Measurements from ENCODE around the gene GNG12.

GNG12 gene

DNA sequence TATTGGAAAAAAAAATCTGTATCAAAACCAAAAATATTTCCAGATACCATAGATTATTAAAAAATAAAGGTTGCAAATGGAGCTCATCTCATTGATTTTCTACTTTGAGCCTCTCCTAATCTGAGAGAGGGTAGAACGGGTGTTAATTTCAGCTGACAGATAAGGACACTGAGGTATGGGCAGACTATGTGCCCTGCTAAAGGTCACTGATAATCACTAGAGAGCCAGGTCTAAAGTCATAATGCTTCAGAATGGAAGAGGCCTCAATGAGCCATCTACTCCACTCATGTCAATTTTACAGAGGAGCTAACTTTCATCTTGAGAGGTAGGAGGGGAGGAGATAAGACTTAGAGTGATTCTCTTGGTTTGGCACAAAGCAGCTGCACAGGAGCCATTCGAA, 21.0 kb downstream of the GNG12 start:
- peak in 1 of 3 experiments; percentile 45 for DNase-seq

DNA sequence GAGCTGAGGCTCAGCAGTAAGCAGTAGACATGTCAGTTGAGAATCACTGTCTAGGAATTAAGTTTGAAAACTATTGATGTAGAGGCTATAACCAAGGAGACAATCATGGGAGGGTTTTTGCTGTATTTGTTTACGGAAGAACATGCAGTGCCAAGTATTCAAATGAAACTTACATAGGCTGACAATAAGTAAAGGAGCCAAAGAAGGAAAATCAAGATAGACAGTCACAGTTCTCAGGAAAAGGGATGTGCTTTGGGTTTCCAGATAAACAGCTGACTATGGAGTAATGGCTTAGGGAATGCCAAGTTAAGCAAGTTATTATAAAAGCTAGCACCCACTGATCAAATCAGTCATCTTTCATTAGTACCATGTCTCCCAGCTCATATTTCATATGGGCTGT, 21.5 kb downstream of the GNG12 start:
- no peak for DNase-seq

DNA sequence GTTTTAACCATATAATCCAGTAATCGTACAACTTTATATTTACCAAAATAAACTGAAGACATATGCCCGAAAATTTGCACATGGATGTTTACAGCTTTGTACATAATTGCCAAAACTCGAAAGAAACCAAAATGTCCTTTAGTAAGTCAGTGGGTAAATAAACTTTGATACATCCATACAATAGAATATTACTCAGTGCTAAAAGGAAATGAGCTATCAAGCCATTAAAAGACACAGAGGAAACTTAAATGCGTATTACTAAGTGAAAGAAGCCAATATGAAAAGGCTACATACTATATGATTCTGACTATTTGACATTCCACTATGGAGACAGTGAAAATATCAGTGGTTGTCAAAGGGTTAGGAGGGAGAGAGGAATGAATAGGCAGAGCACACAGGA, 23.4 kb downstream of the GNG12 start:
- DNase-seq = no peak

DNA sequence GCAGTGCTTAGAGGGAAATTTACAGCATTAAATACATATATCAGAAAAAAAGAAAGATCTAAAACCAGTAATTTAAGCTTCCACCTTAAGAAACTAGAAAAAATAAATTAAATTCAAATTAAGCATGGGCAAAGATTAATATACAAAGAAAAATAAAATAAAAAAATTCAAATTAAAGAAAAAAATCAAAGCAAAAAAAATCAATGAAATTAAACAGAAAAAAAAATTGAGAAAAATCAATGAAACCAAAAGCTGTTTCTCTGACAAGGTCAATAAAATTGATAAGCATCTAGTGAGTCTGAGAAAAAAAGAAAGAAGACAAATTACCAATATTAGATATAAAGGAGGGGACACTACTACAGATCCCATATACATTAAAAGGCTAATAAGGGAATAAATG, 26.0 kb downstream of the GNG12 start:
- no peak for DNase-seq

DNA sequence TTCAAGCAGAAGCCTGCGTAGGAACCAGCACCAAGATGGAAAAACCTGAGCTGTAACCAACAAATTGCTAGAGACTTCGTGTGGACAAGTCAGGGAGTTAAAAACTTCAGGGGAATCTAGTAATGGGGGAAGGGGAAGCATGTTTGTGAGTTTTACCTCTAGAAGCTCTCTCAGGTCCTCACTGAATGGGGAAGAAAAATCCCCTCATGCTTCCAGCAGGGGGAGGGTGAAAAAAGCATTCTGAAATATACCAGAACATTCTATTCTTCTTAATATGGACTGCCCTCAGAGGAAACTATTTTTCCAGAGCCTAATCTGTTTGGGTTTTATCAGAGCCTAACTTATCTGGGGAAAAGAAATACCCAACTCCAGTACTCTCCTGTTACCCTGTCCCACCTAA, 28.6 kb downstream of the GNG12 start:
- no peak for DNase-seq

DNA sequence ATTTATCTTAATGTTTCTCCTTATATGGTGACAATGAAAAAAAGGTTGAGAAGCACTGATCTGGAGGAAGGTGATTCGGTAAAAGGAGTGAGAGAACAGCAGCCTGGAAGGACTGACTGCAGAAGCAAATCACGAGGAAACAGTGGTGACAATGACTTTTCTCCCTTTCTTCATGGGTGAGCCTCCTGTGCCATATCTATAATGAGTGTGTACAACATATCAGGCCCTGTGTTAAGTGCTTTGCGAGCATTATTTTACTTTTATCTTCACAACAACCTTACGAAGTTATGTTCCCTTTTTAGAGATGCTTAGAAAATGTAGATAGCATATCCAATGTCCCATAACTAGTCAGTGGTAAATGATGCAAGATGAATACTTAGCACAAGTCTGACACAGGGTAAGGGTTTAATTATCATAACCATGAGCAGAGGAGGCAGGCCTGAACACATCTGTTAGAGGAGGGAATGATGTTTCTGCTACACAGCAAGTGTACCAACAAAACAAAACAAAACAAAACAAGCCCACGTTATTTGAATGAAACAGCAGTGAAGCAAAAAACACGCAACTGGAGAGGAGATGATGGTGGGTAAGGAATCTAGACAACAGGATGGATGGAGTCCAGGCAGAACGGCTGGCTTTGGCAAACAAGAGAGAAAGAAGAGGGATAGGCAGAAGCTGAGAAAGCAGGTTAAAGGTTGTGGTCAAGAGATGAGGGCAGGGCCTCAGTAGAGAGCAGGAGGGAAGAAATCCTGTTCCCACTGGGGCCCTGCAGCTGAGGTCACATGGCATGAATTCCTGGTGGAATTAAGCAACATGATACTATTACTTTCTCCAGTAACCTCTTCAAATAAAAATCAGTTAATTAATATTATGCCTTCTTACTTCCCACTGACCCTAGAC, 29.6 kb downstream of the GNG12 start:
- no peak for DNase-seq

DNA sequence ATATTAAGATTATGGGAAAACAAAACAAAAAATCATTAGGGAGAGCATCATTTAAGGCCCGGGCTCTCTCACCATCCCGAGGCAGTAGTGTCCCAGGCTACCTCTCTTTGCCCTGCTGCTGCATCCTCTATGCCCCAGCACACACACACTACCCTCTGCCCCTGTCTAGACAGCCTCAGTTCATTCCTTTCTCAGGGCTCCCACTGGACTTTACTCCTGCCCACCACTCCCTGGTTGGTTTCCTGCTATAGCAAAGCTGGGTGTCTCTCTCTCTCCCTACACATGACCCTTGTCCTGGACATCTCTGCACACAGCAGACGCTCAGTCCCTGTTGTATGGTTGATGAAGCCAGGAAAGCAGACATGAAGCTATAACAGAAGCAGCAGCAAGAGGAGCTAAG, 30.7 kb downstream of the GNG12 start:
- DNase-seq = no peak

DNA sequence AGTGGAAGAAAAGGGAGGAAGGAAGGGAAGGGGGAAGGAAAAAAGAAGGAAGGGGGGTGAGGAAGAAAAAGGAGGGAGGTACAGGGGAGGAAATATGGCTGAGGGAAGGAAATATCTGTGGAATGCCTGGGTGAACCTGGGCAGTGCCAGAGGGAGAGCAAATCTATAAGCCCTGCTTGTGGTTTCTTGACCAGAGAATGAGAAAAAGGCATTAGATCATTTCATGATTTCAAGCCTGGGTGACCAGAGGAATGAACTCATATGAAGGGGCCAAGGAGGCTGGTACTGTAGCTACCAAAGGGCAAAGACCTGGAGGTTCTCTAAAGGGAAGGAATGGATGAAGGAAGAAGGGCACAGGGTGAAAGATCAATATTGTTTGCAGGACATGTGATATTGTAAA, 31.4 kb downstream of the GNG12 start:
- DNase-seq = no peak

DNA sequence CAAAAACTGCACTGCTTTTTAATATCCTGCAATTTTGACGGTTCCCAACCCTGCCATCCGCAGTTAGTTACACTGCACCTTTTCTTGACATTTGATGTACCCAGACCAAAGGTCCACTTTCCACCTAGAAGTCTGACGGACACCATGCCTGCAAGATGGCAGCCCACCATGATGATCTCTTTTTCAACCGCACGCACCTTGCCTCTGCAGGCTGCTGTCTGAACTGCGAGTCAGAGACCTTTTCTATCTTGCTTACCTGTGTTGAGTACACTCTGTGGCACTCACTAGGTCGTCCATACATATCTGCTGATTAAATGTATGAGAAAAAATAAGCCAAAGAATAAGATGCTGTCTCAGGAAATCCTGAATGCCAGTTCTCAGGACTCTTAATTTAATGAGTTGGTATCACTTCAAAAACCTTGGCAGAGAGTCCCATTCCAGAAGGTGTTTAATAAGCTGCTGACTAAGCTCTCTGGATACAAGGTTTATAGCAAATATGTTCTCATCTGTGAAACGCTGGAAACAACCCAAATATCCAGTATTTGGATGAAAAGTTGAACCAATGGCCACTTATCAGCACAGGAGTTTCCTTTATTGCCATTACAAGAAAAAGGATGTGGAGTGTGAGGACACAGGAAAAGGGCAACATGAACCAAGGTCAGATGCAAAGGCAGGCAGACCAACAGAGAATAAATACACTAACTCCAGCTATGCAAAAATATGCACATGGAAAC, 37.9 kb downstream of the GNG12 start:
- DNase-seq = no peak

DNA sequence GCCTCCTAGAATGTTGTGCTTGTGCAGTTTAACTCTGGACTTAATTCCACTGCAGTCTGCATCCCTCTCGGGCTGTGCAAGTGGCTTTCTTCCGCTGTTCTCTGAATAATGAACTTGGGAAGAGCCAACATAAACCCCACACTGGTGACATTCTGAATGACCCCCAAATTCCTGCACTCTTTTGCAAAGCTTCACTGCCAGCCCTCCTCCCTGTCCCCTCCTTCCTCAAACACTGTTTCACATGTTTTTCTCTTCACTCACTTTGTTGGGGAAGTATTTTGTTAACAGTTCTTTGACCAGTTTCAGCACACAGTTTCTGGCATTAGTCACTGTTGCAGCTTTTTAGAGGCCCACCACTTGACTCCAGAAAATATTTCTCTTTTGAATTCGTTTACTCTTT, 39.7 kb downstream of the GNG12 start:
- DNase-seq = no peak

DNA sequence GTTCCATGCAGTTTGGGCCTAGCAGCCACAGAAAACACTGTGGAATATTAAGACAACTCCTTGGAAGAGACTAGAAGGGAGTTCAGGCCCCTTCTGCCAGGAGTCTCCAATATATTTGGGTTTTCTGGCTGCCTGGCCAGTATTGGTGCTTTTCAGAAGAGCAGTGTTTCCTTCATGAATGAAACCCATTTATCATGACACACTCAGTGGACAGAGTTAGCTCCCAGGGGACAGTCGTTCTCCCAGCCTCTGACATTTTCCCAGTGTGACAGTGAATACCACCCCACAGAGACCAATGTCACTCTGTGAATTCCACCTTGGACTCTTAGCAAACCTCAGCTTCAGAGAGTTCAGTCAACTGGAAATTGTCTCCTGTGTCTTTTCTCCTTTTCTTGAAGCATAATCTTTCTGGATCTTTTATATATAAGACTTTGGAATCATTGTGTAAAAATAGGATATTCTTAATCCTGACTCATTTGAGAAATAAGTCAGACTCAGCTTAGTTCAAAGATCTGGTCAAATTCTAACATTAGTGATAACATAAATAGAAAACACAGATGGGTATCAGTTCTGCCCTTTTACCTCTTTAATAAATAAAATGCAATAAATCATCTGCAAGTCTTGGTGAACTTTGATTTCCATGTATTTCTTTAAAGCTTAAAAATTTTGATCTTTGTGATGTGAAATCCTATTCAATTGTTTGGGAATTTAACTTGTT, 40.4 kb downstream of the GNG12 start:
- DNase-seq = peak in 1 of 3 experiments; percentile 8

DNA sequence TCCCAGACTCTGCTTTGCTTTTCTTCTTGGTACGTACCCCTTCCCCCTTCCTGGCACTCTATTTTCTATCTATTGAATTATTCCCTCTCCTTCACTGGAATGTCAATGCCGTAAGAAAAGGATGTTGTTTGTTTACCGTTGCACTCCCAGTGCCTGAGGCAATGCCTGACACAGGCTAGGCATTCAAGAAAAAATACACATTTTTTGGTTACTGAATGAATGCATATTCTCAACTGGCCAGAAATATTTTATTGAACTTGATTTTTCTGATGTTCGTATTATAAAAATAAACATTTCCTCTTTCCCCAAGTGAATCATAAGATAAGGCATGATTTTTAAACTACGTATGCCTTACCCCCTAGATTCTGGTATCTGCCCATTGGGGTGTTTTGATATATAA, 41.2 kb downstream of the GNG12 start:
- DNase-seq = no peak

DNA sequence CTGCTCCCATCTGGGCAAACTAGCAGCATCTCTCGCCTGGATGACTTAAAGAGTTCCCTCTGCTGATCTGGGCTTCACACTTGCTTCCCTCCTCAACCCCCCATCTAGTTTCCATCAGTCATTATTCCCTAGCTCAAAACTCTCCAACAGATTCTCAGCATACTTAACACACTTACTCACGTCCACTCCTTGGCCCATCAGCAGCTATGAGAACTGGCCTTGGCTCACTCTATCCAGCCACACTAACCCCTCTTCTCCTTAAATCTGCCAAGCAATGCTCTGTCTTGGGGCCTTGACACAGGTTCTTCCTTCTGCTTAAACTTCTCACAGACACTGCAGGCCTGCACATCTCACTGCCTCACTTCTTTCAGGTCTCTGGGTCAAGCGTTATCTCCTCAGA, 41.6 kb downstream of the GNG12 start:
- DNase-seq = no peak

DNA sequence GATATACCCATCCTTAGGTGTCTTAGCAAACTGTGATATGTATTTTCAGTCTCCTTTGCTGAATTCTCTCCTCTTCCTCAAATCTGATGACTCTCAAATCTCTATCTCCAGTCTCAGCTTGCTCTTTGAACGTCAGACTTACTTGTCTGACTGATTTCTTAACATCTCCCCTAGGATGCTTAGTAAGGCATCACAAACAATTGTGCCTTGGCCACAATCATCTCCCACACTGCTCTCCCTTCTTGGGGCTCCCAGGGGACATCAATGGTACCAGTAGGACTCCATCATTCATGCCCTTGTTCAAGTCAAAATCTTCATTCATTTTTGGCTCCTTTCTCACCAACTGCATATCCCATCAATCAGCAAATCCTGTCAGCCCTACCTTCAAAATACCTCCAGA, 42.0 kb downstream of the GNG12 start:
- no peak for DNase-seq

DNA sequence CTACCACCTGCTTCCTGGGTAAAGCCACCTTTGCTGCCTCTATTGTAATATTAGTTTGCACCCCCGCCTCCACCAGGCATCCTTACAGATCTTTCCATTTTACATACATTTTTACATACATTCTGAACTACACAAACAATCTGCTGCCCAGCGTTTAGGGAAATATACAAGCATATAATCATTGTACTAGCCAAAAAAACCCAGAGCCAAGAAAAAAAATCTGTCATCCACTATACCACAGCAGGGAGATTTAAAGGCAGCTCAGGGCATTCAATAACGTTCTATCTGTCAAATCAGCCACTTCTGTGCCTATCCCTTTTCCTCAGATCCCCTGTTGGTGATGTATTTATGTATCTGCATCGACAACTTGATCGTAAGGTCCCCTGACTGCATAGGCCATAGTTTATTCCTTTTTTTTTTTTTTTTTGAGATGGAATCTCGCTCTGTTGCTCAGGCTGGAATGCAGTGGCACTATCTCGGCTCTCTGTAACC, 43.0 kb downstream of the GNG12 start:
- peak in 1 of 3 experiments; percentile 13 for DNase-seq

DNA sequence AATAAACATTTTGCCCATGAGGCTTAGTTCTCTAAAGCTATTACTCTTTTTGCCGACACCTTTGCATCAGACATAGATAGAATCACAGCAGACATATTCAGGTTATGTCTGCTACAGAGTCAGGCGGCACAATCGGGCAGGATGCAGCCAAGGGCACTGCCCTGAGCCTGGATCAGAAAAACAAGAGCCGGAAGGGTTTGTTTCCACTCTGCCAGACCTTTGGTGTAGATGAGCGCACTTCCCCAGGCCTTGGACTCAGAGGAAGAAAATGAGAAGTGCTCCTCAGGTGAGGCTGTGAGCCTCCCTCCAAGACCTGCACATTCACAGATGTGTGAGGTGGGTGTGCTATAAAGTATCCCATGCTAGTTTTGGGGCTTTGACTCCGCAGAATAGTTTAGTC, 43.7 kb downstream of the GNG12 start:
- DNase-seq = no peak

DNA sequence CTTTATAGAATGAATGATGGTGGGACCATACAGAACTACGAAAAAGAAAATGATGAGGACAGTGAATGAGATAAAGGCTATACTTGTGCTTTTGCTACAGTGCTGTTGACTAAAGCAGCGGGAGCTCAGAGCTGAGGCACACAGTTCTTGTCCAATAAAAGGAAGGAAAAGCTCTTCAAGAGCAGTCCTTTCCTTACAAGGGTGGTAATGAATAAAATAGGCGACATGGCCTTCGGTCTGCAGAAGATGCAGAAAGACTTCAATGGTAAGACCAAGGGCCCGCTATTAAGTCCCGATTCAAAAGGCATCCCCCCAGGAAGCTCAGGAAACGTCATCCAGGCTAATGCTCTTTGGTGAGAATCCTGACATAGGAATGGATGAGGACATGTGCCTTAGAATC, 44.4 kb downstream of the GNG12 start:
- no peak for DNase-seq

DNA sequence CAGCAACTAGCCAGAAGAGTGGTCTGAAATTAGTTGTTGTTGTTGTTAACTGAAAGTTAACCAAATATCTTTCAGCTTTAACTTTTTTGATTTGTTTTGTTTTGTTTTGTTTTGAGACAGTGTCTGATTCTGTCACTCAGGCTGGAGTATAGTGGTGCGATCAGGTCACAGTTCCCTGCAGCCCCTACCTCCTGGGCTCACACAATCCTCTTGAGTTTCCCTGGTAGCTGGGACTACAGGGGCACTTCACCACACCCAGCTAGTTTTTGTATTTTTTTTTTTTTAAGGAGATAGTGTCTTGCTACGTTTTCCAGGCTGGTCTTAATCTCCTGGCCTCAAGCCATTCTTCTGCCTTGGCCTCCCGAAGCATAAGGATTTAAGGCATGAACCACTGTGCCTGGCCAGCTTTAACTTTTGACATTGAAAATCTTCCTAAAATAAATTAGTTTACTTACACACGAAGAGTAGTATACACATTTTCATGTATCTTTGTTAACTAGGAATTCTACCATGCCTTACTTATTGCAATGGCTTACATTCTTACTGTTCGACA, 45.0 kb downstream of the GNG12 start:
- DNase-seq = peak in 1 of 3 experiments; percentile 28

DNA sequence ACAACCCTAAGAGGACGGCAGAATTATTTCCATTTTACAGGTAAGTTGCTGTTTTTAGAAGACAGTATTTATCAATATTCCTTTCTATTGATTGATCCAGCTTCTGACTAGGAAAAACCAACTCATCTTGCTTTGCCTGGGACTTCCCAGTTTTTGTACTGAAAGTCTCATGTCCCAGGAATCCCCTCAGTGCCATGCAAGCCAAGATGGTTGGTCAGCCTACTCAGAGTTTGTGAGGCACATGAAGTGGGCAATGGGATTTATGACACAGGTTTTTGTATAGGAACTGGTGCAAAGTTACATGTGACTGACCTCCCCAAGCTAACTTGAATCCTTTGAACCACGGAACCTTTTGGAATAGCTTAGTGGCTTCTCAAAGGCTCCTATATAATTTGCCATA, 45.5 kb downstream of the GNG12 start:
- DNase-seq = no peak

DNA sequence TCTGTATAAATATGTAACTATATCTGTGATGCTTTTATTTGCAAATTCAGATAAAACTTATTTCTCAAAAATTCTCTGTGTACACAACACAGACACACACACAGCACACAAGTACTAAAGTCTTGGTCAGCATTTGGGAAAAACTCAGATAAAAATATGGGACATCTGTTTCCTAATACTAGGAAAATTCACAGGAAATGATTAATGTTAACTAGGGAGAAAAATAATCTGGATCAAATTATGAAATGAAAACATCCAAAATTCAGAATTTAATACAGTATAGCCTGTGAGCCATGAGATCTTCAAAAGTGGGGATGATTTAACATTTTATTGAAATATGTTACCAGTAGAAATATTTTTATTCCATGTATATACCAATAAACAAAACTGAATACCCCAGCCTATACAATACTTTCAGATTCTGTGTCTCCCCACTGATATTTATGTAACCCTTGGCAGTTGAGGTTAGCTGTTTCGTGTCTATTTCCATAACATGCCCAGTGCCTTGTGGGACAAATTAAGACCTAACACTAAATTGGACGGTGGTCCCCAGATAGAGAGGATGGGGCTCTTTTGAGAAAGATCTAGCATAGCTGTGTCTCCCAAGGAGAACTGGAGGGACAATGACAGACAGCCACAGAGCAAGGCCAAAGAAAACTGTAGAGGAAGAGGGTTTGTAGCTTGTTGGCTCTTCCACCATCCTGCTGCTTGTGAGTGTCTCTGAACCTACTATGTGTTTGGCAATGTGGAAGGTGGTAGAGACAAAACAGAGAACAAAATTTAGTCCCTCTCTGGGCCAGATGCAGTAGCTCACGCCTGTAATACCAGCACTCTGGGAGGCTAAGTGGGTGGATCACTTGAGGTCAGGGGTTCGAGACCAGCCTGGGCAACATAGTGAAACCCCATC, 47.2 kb downstream of the GNG12 start:
- no peak for DNase-seq

DNA sequence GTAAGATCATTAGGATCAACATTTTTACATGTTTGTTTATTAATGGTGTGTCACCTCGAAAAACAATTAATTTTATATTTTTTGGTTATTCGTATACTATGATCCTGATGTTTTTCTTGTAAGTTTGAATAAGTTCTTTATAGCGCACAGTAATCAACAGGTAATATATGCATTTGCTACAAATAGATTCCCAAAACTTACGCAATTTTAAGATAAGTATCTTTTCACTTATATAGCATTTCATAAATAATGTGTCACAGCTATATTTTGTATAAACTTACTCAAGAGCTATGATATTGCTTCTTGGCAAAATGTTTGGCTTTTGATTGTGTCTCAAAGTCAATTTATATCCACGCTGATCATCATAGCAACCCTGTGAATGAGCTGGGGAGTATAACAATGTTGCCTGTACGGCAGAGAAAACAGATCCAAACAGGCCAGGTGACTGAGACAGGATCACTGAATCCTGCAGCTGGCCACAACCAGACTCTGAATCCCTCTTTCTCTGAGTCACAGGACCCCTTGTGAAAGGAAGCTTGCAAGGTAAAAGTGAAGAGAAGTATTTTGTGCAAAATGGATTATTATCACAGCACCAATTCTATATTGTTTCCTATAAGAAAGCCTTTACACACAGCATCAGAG, 48.6 kb downstream of the GNG12 start:
- no peak for DNase-seq

DNA sequence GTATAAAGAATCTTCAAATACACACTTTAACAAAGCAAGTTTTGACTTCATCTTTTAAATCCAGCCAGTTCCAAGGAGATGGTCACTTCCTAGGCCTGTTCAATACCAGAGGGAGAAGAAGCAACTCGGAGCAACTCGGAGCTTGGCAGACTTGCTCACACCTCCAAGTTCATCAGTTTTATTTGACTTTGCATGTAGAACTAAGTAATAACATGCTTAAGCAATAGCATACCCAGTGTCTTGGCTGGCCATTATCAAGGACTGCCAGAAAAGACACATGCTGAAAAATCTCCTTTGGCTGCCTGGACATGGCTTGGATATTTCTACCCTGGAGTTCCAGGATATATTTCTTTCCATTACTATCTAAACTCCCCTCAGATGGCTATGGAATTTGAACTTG, 52.6 kb downstream of the GNG12 start:
- no peak for DNase-seq
